ENCODE results near the gene ADAMTS6.
A peak's percentile ranks its signal among the peaks of the same experiment; 100 is the strongest.

ADAMTS6 gene

GRCh38 chr5:65102976-65103711 is 378.6 kb downstream of the ADAMTS6 start:
- DNase-seq, result no peak

GRCh38 chr5:65102371-65102975 is 379.2 kb downstream of the ADAMTS6 start:
- DNase-seq, result no peak

GRCh38 chr5:65101632-65102100 is 380.1 kb downstream of the ADAMTS6 start:
- DNase-seq, result no peak

- DNase-seq, result peak; percentile 20
Measured at GRCh38 chr5:65100911-65101631, 380.6 kb downstream of the ADAMTS6 start.
